Gastroesophageal sphincter (tissue), 3 donors: ENCODE results near the gene SLC4A1AP.

Experiments
- EP300 ChIP-seq: sonication (generic); formaldehyde crosslinking; IDR thresholded peaks from one replicate; pipeline ENCODE4 v1.6.1; 2017; ENCODE audit warnings: antibody characterized with exemption, mild to moderate bottlenecking
- POLR2A ChIP-seq, 2 donors: fragments of 450-650 bp; IDR thresholded peaks; one replicate each; pipeline ENCODE4 v1.6.1; 2017; ENCODE audit warnings: antibody characterized with exemption in 2 of 2, mild to moderate bottlenecking in 2 of 2, moderate library complexity in 1 of 2
- POLR2AphosphoS5 ChIP-seq: sonication (generic); formaldehyde crosslinking; IDR thresholded peaks from one replicate; pipeline ENCODE4 v1.6.1; 2017; ENCODE audit warnings: antibody characterized with exemption
- TF ChIP-seq, protein P1 (sequence below), 4 experiments: fragments of 200-600 bp in 2 of 4; fragments of 450-650 bp in 2 of 4; sonication (generic) in 1 of 4; IDR thresholded peaks; one replicate each; pipeline ENCODE4 v1.5.1; 2017 to 2019; ENCODE audit warnings: antibody characterized with exemption in 4 of 4, mild to moderate bottlenecking in 2 of 4, moderate library complexity in 2 of 4

- TF ChIP-seq, protein P1, sequence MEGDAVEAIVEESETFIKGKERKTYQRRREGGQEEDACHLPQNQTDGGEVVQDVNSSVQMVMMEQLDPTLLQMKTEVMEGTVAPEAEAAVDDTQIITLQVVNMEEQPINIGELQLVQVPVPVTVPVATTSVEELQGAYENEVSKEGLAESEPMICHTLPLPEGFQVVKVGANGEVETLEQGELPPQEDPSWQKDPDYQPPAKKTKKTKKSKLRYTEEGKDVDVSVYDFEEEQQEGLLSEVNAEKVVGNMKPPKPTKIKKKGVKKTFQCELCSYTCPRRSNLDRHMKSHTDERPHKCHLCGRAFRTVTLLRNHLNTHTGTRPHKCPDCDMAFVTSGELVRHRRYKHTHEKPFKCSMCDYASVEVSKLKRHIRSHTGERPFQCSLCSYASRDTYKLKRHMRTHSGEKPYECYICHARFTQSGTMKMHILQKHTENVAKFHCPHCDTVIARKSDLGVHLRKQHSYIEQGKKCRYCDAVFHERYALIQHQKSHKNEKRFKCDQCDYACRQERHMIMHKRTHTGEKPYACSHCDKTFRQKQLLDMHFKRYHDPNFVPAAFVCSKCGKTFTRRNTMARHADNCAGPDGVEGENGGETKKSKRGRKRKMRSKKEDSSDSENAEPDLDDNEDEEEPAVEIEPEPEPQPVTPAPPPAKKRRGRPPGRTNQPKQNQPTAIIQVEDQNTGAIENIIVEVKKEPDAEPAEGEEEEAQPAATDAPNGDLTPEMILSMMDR (IDR thresholded peaks at IDR 0.05) = no peak
- TF ChIP-seq POLR2AphosphoS5 = no peak
- TF ChIP-seq POLR2A (IDR thresholded peaks at IDR 0.05) = no peak
- TF ChIP-seq EP300 = no peak
These were observed 11.3 kb upstream of the SLC4A1AP start for GRCh38 chr2:27652341-27652740.
